DOHH2 (cell line): Measurements from ENCODE around the gene UBE2V1.

Source experiments
- H3F3A ChIP-seq: fragments of 200-600 bp; sonication (generic), shearing (Covaris generic); 2 replicates; pipeline ENCODE4 v1.6.0; 2016; ENCODE audit warnings: antibody characterized with exemption, mild to moderate bottlenecking; ENCODE audit not compliant: control insufficient read depth, insufficient read depth
- H3K27ac ChIP-seq: fragments of 200-600 bp; sonication (generic); 2 replicates; pipeline ENCODE4 v1.5.1; 2014; ENCODE audit warnings: low read depth, mild to moderate bottlenecking, low read length, moderate library complexity
- H3K27me3 ChIP-seq: fragments of 200-600 bp; sonication (generic); 2 replicates; pipeline ENCODE4 v1.6.1; 2014; ENCODE audit warnings: mild to moderate bottlenecking, low read length, mixed read lengths; ENCODE audit not compliant: control insufficient read depth
- H3K36me3 ChIP-seq: fragments of 200-600 bp; sonication (generic); 2 replicates; pipeline ENCODE4 v1.6.1; 2014; ENCODE audit warnings: mild to moderate bottlenecking, low read length, moderate library complexity, mixed read lengths; ENCODE audit not compliant: control insufficient read depth
- H3K4me1 ChIP-seq: fragments of 200-600 bp; sonication (generic); 2 replicates; pipeline ENCODE4 v1.6.1; 2014; ENCODE audit warnings: mild to moderate bottlenecking, low read length, mixed read lengths; ENCODE audit not compliant: control insufficient read depth
- H3K4me2 ChIP-seq: fragments of 200-600 bp; sonication (generic); 2 replicates; pipeline ENCODE4 v1.6.0; 2014; ENCODE audit warnings: mild to moderate bottlenecking, low read length, moderate library complexity
- H3K4me3 ChIP-seq: fragments of 200-600 bp; sonication (generic); 2 replicates; pipeline ENCODE4 v1.5.1; 2014; ENCODE audit warnings: mild to moderate bottlenecking, low read length, mixed read lengths
- H3K79me2 ChIP-seq: fragments of 200-600 bp; sonication (generic); 2 replicates; pipeline ENCODE4 v1.6.1; 2014; ENCODE audit warnings: mild to moderate bottlenecking, low read length, mixed read lengths; ENCODE audit not compliant: control insufficient read depth
- H3K9me2 ChIP-seq: fragments of 200-600 bp; sonication (generic); replicated peaks from 2 replicates; pipeline ENCODE4 v1.6.1; 2014; ENCODE audit warnings: mild to moderate bottlenecking, low read length, mixed read lengths; ENCODE audit not compliant: control insufficient read depth
- H3K9me3 ChIP-seq: fragments of 200-600 bp; sonication (generic); 2 replicates; pipeline ENCODE4 v1.6.1; 2014; ENCODE audit warnings: antibody characterized with exemption, low read length, mixed read lengths; ENCODE audit not compliant: control insufficient read depth, insufficient read depth
- H4K20me1 ChIP-seq: fragments of 200-600 bp; sonication (generic); 2 replicates; pipeline ENCODE4 v1.6.0; 2014; ENCODE audit warnings: low read depth, mild to moderate bottlenecking, antibody characterized with exemption, low read length, moderate library complexity; ENCODE audit not compliant: control insufficient read depth, insufficient read depth
- EZH2phosphoT487 ChIP-seq: fragments of 200-600 bp; sonication (generic); IDR thresholded peaks from 2 replicates; pipeline ENCODE4 v1.6.1; 2017; ENCODE audit warnings: borderline replicate concordance, mild to moderate bottlenecking, antibody characterized with exemption, low read length, moderate library complexity, mixed read lengths
- TF ChIP-seq, protein P1 (sequence below): fragments of 200-600 bp; sonication (generic); IDR thresholded peaks from one replicate; pipeline ENCODE4 v1.5.1; 2014; ENCODE audit warnings: antibody characterized with exemption, mild to moderate bottlenecking, low read depth, low read length; ENCODE audit not compliant: poor library complexity, severe bottlenecking

Gene UBE2V1

DNA sequence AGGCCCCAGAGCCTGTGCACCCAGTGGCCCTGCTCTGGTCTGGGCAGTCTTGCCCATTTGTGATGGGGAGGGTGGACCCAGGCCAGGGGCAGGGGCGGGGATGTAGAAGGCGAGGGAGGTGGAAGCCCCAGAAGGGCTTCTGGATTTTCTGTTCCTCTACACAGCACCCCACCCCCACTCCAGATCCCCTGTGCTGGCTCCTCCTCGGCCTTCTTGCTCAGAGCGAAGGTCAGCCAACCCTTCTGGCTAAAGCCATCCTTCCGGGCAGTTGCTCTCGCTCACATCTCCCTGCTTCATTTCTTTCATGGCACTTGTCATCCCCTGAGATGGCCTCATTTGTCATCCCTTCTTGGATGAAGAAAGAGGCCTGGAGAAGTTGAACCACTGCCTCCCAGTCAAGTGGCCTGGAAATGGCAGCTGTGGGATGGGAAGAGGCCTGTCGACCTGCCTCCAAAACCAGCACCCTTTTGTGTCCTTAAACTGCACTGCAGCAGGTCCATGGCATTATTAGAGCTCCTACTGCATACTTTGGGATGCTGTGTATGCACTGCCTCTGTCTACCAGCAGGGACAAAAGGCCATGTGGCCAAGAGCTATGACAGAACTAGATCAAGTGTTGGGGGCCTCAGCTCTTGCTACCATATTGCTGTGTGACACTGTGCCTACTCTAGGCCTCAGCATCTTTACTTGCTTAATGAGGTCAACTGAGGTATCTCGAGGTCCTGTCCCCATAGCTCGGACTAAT is 20.7 kb upstream of the UBE2V1 start:
- H3K27me3 ChIP-seq = no peaks in the 10 kb centered on the region
- TF ChIP-seq, protein P1, sequence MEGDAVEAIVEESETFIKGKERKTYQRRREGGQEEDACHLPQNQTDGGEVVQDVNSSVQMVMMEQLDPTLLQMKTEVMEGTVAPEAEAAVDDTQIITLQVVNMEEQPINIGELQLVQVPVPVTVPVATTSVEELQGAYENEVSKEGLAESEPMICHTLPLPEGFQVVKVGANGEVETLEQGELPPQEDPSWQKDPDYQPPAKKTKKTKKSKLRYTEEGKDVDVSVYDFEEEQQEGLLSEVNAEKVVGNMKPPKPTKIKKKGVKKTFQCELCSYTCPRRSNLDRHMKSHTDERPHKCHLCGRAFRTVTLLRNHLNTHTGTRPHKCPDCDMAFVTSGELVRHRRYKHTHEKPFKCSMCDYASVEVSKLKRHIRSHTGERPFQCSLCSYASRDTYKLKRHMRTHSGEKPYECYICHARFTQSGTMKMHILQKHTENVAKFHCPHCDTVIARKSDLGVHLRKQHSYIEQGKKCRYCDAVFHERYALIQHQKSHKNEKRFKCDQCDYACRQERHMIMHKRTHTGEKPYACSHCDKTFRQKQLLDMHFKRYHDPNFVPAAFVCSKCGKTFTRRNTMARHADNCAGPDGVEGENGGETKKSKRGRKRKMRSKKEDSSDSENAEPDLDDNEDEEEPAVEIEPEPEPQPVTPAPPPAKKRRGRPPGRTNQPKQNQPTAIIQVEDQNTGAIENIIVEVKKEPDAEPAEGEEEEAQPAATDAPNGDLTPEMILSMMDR = no peak
- no peak for TF ChIP-seq EZH2phosphoT487
- no peaks in the 10 kb centered on the region for H3F3A ChIP-seq
- peaks cover 23% of the 10 kb centered on the region for H3K36me3 ChIP-seq
- no peak overlapping the region for H3K27ac ChIP-seq
- no peak overlapping the region for H3K4me3 ChIP-seq
- no peaks in the 10 kb centered on the region for H3K79me2 ChIP-seq
- H4K20me1 ChIP-seq = no peaks in the 10 kb centered on the region
- no peak overlapping the region for H3K4me2 ChIP-seq
- H3K9me2 ChIP-seq = no peaks in the 10 kb centered on the region
- no peaks in the 10 kb centered on the region for H3K9me3 ChIP-seq
- no peaks in the 10 kb centered on the region for H3K4me1 ChIP-seq

DNA sequence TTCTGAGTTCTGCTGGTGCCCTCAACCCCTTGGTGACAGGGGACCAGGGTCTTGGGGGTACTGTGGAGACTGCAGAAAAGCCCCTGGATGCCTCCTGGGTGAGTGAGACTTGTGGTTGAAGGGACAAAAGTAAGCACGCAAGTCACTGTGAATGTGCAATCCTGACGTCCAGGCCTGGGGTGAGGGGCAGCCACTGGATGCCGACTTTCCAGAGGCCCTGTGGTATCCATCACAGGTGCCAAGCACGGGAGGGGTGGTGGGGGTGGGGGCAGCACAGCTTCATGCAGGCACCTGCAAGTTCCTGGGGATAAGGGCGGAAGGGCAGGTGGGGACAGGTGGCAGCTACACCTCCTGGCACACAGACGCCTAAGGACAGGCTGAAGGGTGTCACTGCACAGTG is 20.1 kb upstream of the UBE2V1 start:
- peaks cover 29% of the 10 kb centered on the region for H3K36me3 ChIP-seq
- H4K20me1 ChIP-seq = no peaks in the 10 kb centered on the region

DNA sequence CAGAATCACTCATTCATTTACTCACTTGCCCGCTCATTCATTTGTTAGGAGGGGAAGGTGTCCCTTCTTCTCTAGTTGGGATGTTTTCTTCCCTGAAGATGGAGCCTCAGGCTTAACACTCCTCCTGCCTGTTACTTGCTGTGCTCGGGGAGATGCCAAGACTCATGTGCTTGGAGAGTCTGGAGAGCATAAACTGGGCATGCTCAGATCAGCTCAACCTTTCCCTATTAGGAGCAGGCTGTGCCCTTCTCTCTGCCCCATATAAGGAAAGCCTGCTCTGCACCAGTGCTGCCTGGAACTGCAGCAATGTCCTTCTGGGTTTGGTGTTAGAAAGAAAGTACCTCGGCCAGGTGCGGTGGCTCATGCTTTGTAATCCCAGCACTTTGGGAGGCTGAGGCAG is 18.0 kb upstream of the UBE2V1 start:
- TF ChIP-seq EZH2phosphoT487 = no peak
- no peaks in the 10 kb centered on the region for H3K4me1 ChIP-seq
- H3K36me3 ChIP-seq = peaks cover 39% of the 10 kb centered on the region
- no peaks in the 10 kb centered on the region for H4K20me1 ChIP-seq
- H3K79me2 ChIP-seq = no peaks in the 10 kb centered on the region
- no peak overlapping the region for H3K27ac ChIP-seq
- H3K9me3 ChIP-seq = no peaks in the 10 kb centered on the region
- H3K4me3 ChIP-seq = no peak overlapping the region
- no peaks in the 10 kb centered on the region for H3F3A ChIP-seq
- no peaks in the 10 kb centered on the region for H3K27me3 ChIP-seq
- H3K4me2 ChIP-seq = no peak overlapping the region
- no peaks in the 10 kb centered on the region for H3K9me2 ChIP-seq

More for the DNA sequence above, 20.1 kb upstream of the UBE2V1 start:
- Histone ChIP-seq H3K9me2 (no peaks in the 10 kb centered on the region), H3K4me2 (no peak overlapping the region), H3F3A (no peaks in the 10 kb centered on the region), H3K4me1 (no peaks in the 10 kb centered on the region), H3K9me3 (no peaks in the 10 kb centered on the region), H3K4me3 (no peak overlapping the region), H3K27me3 (no peaks in the 10 kb centered on the region), H3K27ac (no peak overlapping the region), H3K79me2 (no peaks in the 10 kb centered on the region)
- TF ChIP-seq, protein P1 = no peak
- TF ChIP-seq EZH2phosphoT487 = no peak

DNA sequence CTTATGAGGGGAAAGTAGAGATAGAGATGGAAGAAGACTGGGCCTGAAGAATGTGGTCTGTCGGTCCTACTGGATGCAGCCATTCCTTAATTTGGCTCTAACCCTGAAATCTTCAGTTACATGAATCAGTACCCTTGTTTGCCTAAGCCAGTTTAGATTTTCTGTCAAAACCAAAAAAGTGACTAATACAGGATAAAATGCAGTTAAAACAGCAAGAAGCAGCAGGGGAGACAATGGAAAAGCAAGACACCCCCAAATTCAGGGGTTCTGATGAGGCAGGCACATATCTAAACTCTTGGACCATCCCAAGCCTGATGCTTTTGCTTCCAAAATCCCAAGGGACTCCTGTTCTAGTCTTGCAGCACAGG is 17.4 kb upstream of the UBE2V1 start:
- H3K4me3 ChIP-seq = no peak overlapping the region
- no peaks in the 10 kb centered on the region for H3K79me2 ChIP-seq
- peaks cover 40% of the 10 kb centered on the region for H3K36me3 ChIP-seq
- H3K4me1 ChIP-seq = no peaks in the 10 kb centered on the region
- H3F3A ChIP-seq = no peaks in the 10 kb centered on the region
- no peaks in the 10 kb centered on the region for H3K9me2 ChIP-seq
- no peaks in the 10 kb centered on the region for H3K9me3 ChIP-seq
- H3K27me3 ChIP-seq = no peaks in the 10 kb centered on the region
- no peak overlapping the region for H3K4me2 ChIP-seq
- H4K20me1 ChIP-seq = no peaks in the 10 kb centered on the region
- TF ChIP-seq, protein P1 = no peak
- TF ChIP-seq EZH2phosphoT487 = no peak
- H3K27ac ChIP-seq = no peak overlapping the region
